GM23338 (cell line): Measurements from ENCODE around the gene TWF2.

Experiments used
- CREB1 ChIP-seq: fragments of 250-450 bp; sonication (Bioruptor Pico); IDR thresholded peaks from 2 replicates; pipeline ENCODE4 v1.5.0; 2020; ENCODE audit warnings: low read depth, mild to moderate bottlenecking, moderate library complexity
- CTCF ChIP-seq, 2 experiments: fragments of 200-600 bp in 1 of 2; sonication (generic) in 1 of 2; conservative IDR thresholded peaks; 2 replicates each; pipeline versions ENCODE4 v1.5.1 to v1.6.1; 2016 to 2017; ENCODE audit warnings: antibody characterized with exemption in 2 of 2, low read depth in 2 of 2, mild to moderate bottlenecking in 2 of 2, moderate library complexity in 1 of 2
- ETS1 ChIP-seq: IDR thresholded peaks from 2 replicates; pipeline ENCODE4 v1.6.1; 2016; ENCODE audit warnings: antibody characterized with exemption
- EZH2 ChIP-seq: fragments of 200-600 bp; sonication (generic); IDR thresholded peaks from one replicate; pipeline ENCODE4 v1.8.0; 2017; ENCODE audit warnings: antibody characterized with exemption, mild to moderate bottlenecking, low read depth; ENCODE audit not compliant: unreplicated experiment
- EZH2phosphoT487 ChIP-seq: fragments of 200-600 bp; sonication (generic); IDR thresholded peaks from one replicate; pipeline ENCODE4 v1.8.1; 2018; ENCODE audit warnings: antibody characterized with exemption; ENCODE audit not compliant: unreplicated experiment
- JUNB ChIP-seq: IDR thresholded peaks from one replicate; pipeline ENCODE4 v1.6.1; 2016; ENCODE audit warnings: antibody characterized with exemption; ENCODE audit not compliant: unreplicated experiment
- NANOG ChIP-seq: IDR thresholded peaks from 2 replicates; pipeline ENCODE4 v1.6.1; 2016; ENCODE audit warnings: antibody characterized with exemption, borderline replicate concordance
- POLR2AphosphoS5 ChIP-seq: IDR thresholded peaks from 2 replicates; pipeline ENCODE4 v1.6.1; 2016; ENCODE audit warnings: antibody characterized with exemption, low read depth
- REST ChIP-seq: IDR thresholded peaks from one replicate; pipeline ENCODE4 v1.6.1; 2018; ENCODE audit warnings: antibody characterized with exemption; ENCODE audit not compliant: unreplicated experiment
- ZNF114 ChIP-seq: fragments of 250-450 bp; sonication (Bioruptor Pico); IDR thresholded peaks from 2 replicates; pipeline ENCODE4 v1.5.0; 2020; ENCODE audit warnings: mild to moderate bottlenecking, moderate library complexity
- ZNF331 ChIP-seq: fragments of 250-450 bp; sonication (Bioruptor Pico); IDR thresholded peaks from 2 replicates; pipeline ENCODE4 v1.5.0; 2020; ENCODE audit warnings: low read depth, mild to moderate bottlenecking, moderate library complexity

- TF ChIP-seq CTCF (conservative IDR thresholded peaks at IDR 0.05; ENCODE audit: low read depth in 2 of 2) (no peak), POLR2AphosphoS5 (no peak), EZH2 (no peak), CREB1 (CRISPR knock-in tag) (no peak), EZH2phosphoT487 (no peak), ZNF114 (CRISPR knock-in tag) (no peak), REST (no peak), JUNB (no peak), NANOG (no peak), ZNF331 (CRISPR knock-in tag) (no peak), ETS1 (no peak)
These were observed 53.6 kb downstream of the TWF2 start for GRCh38 chr3:52185311-52185710.
